ENCODE data around the gene TNS3. TPM values are rescaled to one million over a fixed set of nuclear protein-coding genes. Genes with fewer than 3 reads are reported as not detected.

Gene TNS3
- total and polyA plus RNA-seq, 2 of the 13 experiments (the other 11 are each of a cell fraction or from before 2014, with no cell fraction given): 52.9 to 55.7 TPM

DNA sequence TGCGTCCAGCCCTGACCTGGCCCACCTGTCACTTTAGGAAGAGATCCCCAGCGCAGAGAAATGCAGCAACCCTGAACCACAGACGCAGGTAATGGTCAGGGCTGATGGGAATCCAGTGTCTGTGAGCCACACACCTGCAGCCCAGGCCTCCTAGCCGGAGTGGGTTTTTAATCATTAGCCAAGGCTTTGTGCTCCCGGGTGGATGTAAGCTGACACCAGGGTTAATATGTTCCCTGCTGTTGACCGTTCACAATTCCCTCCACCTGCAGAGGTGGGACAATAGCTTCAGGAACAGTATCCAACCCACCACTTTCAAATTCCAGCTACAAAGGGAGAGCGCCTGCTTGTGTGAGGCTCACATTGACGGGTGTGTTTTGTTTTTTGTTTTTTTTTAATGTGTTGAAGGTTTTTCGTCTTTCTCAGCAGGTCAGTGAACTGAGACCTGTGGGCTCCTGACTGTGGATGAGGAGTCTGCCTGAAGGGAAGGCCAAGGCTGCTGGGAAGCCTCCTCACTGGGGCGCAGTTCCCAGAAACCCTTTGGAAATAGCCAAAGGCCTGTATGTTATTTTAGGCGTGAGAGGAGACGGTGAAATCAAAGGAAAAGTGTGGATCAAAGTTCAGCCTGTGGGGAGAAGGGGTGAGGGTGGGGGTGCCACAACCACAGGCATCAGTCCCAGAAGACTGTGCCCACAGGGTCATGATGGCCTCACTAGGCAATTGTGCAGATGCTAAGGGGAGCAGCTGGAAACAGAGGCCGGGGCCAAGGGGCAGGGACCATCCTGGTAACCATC lies 111.1 kb downstream of the TNS3 start (continued):
- TF ChIP-seq, protein P1, sequence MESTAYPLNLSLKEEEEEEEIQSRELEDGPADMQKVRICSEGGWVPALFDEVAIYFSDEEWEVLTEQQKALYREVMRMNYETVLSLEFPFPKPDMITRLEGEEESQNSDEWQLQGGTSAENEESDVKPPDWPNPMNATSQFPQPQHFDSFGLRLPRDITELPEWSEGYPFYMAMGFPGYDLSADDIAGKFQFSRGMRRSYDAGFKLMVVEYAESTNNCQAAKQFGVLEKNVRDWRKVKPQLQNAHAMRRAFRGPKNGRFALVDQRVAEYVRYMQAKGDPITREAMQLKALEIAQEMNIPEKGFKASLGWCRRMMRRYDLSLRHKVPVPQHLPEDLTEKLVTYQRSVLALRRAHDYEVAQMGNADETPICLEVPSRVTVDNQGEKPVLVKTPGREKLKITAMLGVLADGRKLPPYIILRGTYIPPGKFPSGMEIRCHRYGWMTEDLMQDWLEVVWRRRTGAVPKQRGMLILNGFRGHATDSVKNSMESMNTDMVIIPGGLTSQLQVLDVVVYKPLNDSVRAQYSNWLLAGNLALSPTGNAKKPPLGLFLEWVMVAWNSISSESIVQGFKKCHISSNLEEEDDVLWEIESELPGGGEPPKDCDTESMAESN (CRISPR knock-in tag; conservative IDR thresholded peaks at IDR 0.05): peak; percentile 50; the same call in 1 of the 2 replicates
- TF ChIP-seq, protein P2, sequence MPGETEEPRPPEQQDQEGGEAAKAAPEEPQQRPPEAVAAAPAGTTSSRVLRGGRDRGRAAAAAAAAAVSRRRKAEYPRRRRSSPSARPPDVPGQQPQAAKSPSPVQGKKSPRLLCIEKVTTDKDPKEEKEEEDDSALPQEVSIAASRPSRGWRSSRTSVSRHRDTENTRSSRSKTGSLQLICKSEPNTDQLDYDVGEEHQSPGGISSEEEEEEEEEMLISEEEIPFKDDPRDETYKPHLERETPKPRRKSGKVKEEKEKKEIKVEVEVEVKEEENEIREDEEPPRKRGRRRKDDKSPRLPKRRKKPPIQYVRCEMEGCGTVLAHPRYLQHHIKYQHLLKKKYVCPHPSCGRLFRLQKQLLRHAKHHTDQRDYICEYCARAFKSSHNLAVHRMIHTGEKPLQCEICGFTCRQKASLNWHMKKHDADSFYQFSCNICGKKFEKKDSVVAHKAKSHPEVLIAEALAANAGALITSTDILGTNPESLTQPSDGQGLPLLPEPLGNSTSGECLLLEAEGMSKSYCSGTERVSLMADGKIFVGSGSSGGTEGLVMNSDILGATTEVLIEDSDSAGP (CRISPR knock-in tag; IDR thresholded peaks at IDR 0.05; ENCODE audit: borderline replicate concordance): peak; percentile 55; the same call in 1 of the 2 replicates
- peak; percentile 73 for TF ChIP-seq BCL6 (CRISPR knock-in tag; IDR thresholded peaks at IDR 0.05)
- 0 out of 2 replicates have a peak, but pooled peaks have one; percentile 7 for TF ChIP-seq RFX3 (CRISPR knock-in tag; IDR thresholded peaks at IDR 0.05)
- TF ChIP-seq SNAPC2 (CRISPR knock-in tag; IDR thresholded peaks at IDR 0.05): peak; percentile 81; the same call in 1 of the 2 replicates
- TF ChIP-seq, protein P3, sequence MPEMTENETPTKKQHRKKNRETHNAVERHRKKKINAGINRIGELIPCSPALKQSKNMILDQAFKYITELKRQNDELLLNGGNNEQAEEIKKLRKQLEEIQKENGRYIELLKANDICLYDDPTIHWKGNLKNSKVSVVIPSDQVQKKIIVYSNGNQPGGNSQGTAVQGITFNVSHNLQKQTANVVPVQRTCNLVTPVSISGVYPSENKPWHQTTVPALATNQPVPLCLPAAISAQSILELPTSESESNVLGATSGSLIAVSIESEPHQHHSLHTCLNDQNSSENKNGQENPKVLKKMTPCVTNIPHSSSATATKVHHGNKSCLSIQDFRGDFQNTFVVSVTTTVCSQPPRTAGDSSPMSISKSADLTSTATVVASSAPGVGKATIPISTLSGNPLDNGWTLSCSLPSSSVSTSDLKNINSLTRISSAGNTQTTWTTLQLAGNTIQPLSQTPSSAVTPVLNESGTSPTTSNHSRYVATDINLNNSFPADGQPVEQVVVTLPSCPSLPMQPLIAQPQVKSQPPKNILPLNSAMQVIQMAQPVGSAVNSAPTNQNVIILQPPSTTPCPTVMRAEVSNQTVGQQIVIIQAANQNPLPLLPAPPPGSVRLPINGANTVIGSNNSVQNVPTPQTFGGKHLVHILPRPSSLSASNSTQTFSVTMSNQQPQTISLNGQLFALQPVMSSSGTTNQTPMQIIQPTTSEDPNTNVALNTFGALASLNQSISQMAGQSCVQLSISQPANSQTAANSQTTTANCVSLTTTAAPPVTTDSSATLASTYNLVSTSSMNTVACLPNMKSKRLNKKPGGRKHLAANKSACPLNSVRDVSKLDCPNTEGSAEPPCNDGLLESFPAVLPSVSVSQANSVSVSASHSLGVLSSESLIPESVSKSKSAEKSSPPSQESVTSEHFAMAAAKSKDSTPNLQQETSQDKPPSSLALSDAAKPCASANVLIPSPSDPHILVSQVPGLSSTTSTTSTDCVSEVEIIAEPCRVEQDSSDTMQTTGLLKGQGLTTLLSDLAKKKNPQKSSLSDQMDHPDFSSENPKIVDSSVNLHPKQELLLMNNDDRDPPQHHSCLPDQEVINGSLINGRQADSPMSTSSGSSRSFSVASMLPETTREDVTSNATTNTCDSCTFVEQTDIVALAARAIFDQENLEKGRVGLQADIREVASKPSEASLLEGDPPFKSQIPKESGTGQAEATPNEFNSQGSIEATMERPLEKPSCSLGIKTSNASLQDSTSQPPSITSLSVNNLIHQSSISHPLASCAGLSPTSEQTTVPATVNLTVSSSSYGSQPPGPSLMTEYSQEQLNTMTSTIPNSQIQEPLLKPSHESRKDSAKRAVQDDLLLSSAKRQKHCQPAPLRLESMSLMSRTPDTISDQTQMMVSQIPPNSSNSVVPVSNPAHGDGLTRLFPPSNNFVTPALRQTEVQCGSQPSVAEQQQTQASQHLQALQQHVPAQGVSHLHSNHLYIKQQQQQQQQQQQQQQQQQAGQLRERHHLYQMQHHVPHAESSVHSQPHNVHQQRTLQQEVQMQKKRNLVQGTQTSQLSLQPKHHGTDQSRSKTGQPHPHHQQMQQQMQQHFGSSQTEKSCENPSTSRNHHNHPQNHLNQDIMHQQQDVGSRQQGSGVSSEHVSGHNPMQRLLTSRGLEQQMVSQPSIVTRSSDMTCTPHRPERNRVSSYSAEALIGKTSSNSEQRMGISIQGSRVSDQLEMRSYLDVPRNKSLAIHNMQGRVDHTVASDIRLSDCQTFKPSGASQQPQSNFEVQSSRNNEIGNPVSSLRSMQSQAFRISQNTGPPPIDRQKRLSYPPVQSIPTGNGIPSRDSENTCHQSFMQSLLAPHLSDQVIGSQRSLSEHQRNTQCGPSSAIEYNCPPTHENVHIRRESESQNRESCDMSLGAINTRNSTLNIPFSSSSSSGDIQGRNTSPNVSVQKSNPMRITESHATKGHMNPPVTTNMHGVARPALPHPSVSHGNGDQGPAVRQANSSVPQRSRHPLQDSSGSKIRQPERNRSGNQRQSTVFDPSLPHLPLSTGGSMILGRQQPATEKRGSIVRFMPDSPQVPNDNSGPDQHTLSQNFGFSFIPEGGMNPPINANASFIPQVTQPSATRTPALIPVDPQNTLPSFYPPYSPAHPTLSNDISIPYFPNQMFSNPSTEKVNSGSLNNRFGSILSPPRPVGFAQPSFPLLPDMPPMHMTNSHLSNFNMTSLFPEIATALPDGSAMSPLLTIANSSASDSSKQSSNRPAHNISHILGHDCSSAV (CRISPR knock-in tag; IDR thresholded peaks at IDR 0.05; ENCODE audit: borderline replicate concordance): no peak
- TF ChIP-seq TSC22D2 (CRISPR knock-in tag; IDR thresholded peaks at IDR 0.05; ENCODE audit: borderline replicate concordance): 0 out of 2 replicates have a peak, but pooled peaks have one; percentile 24
- TF ChIP-seq KMT2B (CRISPR knock-in tag; IDR thresholded peaks at IDR 0.05): 0 out of 2 replicates have a peak, but pooled peaks have one; percentile 4
- TF ChIP-seq, protein P4, sequence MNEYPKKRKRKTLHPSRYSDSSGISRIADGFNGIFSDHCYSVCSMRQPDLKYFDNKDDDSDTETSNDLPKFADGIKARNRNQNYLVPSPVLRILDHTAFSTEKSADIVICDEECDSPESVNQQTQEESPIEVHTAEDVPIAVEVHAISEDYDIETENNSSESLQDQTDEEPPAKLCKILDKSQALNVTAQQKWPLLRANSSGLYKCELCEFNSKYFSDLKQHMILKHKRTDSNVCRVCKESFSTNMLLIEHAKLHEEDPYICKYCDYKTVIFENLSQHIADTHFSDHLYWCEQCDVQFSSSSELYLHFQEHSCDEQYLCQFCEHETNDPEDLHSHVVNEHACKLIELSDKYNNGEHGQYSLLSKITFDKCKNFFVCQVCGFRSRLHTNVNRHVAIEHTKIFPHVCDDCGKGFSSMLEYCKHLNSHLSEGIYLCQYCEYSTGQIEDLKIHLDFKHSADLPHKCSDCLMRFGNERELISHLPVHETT (CRISPR knock-in tag; conservative IDR thresholded peaks at IDR 0.05): 0 out of 2 replicates have a peak, but pooled peaks have one; percentile 36
- peak; percentile 90; the same call in 1 of the 2 replicates for TF ChIP-seq NCOR1 (IDR thresholded peaks at IDR 0.05; ENCODE audit: borderline replicate concordance, low read length)
- no peak for TF ChIP-seq RNF2 (conservative IDR thresholded peaks at IDR 0.05; ENCODE audit: low read depth)
- no peak for TF ChIP-seq NFYC (CRISPR knock-in tag; IDR thresholded peaks at IDR 0.05)
- peak; percentile 79; the same call in 1 of the 2 replicates for TF ChIP-seq ZNF350 (CRISPR knock-in tag; IDR thresholded peaks at IDR 0.05; ENCODE audit: borderline replicate concordance, low read depth)
- TF ChIP-seq ZNF556 (CRISPR knock-in tag; IDR thresholded peaks at IDR 0.05; ENCODE audit: borderline replicate concordance): peak; percentile 67; the same call in 1 of the 2 replicates
- TF ChIP-seq TOPORS (CRISPR knock-in tag; IDR thresholded peaks at IDR 0.05): 0 out of 2 replicates have a peak, but pooled peaks have one; percentile 72

Data from HepG2 (cell line).